CD4-positive, CD25-positive, alpha-beta regulatory T cell (primary cell): ENCODE data around the gene NEK11. TPM values are rescaled to one million over a fixed set of nuclear protein-coding genes. Genes with fewer than 3 reads are reported as not detected.

Experiments used
- ATAC-seq, 2 donors: fragments of 150-1000 bp; cut with Tn5 transposase; one replicate each; pipeline ENCODE4 v1.10.0; 2021; ENCODE audit warnings: low read depth in 2 of 2, moderate number of reproducible peaks in 2 of 2, moderate library complexity in 1 of 2
- DNase-seq, 3 donors: peaks; one replicate each; pipeline versions ENCODE4 v3.0.0 to v3.0.0-alpha.2; 2012 to 2022; ENCODE audit warnings: mixed read lengths in 1 of 3
- H3K27ac ChIP-seq: one replicate; pipeline ENCODE4 v1.7.0; 2013; ENCODE audit warnings: mild to moderate bottlenecking, low read length; ENCODE audit not compliant: insufficient read depth, poor library complexity, severe bottlenecking
- H3K27me3 ChIP-seq: one replicate; pipeline ENCODE4 v1.7.0; 2013; ENCODE audit warnings: low read length; ENCODE audit not compliant: control insufficient read depth, insufficient read depth
- H3K36me3 ChIP-seq: one replicate; pipeline ENCODE4 v1.7.0; 2013; ENCODE audit warnings: mild to moderate bottlenecking, low read length, moderate library complexity; ENCODE audit not compliant: control insufficient read depth, insufficient read depth
- H3K4me1 ChIP-seq: 2 replicates; pipeline ENCODE4 v1.7.0; 2013; ENCODE audit warnings: mild to moderate bottlenecking, low read length; ENCODE audit not compliant: insufficient read depth, control insufficient read depth, poor library complexity, severe bottlenecking
- H3K4me3 ChIP-seq: one replicate; pipeline ENCODE4 v1.7.0; 2013; ENCODE audit warnings: low read depth, mild to moderate bottlenecking, low read length, moderate library complexity
- H3K9me3 ChIP-seq, 2 experiments: 1 replicate in 1 of 2; 2 replicates in 1 of 2; pipeline ENCODE4 v1.7.0; 2013; ENCODE audit warnings: low read length in 2 of 2, mild to moderate bottlenecking in 1 of 2, moderate library complexity in 1 of 2; ENCODE audit not compliant: control insufficient read depth in 2 of 2
- H3K27ac Mint-ChIP-seq, 3 donors: one replicate each; pipeline ENCODE4 v1.8.0; 2020 to 2022; ENCODE audit warnings: mild to moderate bottlenecking in 3 of 3, mixed read lengths in 3 of 3, moderate library complexity in 2 of 3
- H3K27me3 Mint-ChIP-seq: one replicate; pipeline ENCODE4 v1.8.0; 2022; ENCODE audit warnings: mild to moderate bottlenecking, mixed read lengths
- H3K36me3 Mint-ChIP-seq: one replicate; pipeline ENCODE4 v1.8.0; 2020; ENCODE audit warnings: mixed read lengths
- H3K4me1 Mint-ChIP-seq, 4 donors: one replicate each; pipeline ENCODE4 v1.8.0; 2020 to 2022; ENCODE audit warnings: mixed read lengths in 4 of 4, mild to moderate bottlenecking in 1 of 4
- H3K4me3 Mint-ChIP-seq, 4 donors: one replicate each; pipeline ENCODE4 v1.8.0; 2020 to 2022; ENCODE audit warnings: mild to moderate bottlenecking in 4 of 4, mixed read lengths in 4 of 4, moderate library complexity in 3 of 4
- H3K9me3 Mint-ChIP-seq, 7 donors: one replicate each; pipeline ENCODE4 v1.8.0; 2020 to 2022; ENCODE audit warnings: mixed read lengths in 7 of 7, mild to moderate bottlenecking in 3 of 7, moderate library complexity in 2 of 7
- polyA plus RNA-seq, 4 donors: library from polyadenylated mRNA; unstranded; fragments of 300-500 nt; fragmentation: Illumina TruSeq; gene quantifications; one replicate each; pipeline ENCODE4 v1.2.3, GENCODE V29; 2021
- total RNA-seq: library from RNA; stranded (reverse); gene quantifications from one replicate; pipeline ENCODE4 v1.2.3, GENCODE V29; 2022

The NEK11 gene
- total and polyA plus RNA-seq, 5 donors from 2014 or later = 1.1 to 3.3 (median 1.7) TPM

GRCh38 chr3:131001071-131001470 is 25.6 kb upstream of the NEK11 start:
- H3K36me3 Mint-ChIP-seq = peaks cover 33% of the 10 kb centered on the region

GRCh38 chr3:131004603-131005002 is 22.1 kb upstream of the NEK11 start:
- peaks cover 32% of the 10 kb centered on the region for H3K36me3 Mint-ChIP-seq
- H3K27me3 Mint-ChIP-seq = no peaks in the 10 kb centered on the region
- DNase-seq = no peak
- Histone ChIP-seq H3K36me3 (peaks cover 32% of the 10 kb centered on the region), H3K27ac (no peak overlapping the region), H3K4me1 (no peaks in the 10 kb centered on the region), H3K27me3 (no peaks in the 10 kb centered on the region), H3K9me3 (no peaks in the 10 kb centered on the region), H3K4me3 (no peak overlapping the region)
- no peaks in the 10 kb centered on the region for H3K9me3 Mint-ChIP-seq
- no peak overlapping the region for H3K4me3 Mint-ChIP-seq
- peak overlapping the region in 2 of 3 donors; percentile 4 to 11 for H3K27ac Mint-ChIP-seq
- peaks cover 0 to 19% (median 6%) of the 10 kb centered on the region in 4 donors for H3K4me1 Mint-ChIP-seq
- ATAC-seq = no peak

More at GRCh38 chr3:131001071-131001470, 25.6 kb upstream of the NEK11 start:
- no peaks in the 10 kb centered on the region for H3K9me3 ChIP-seq
- Mint-ChIP-seq H3K4me1 (peaks cover 0 to 12% (median 6%) of the 10 kb centered on the region in 4 donors), H3K27ac (no peak overlapping the region), H3K27me3 (no peaks in the 10 kb centered on the region), H3K4me3 (no peak overlapping the region), H3K9me3 (no peaks in the 10 kb centered on the region)
- no peak overlapping the region for H3K4me3 ChIP-seq
- no peak overlapping the region for H3K27ac ChIP-seq
- no peak for DNase-seq
- no peaks in the 10 kb centered on the region for H3K4me1 ChIP-seq
- H3K36me3 ChIP-seq = peaks cover 48% of the 10 kb centered on the region
- no peaks in the 10 kb centered on the region for H3K27me3 ChIP-seq
- no peak for ATAC-seq

GRCh38 chr3:131007256-131007655 is 19.4 kb upstream of the NEK11 start:
- Mint-ChIP-seq H3K27me3 (no peaks in the 10 kb centered on the region), H3K4me3 (no peak overlapping the region), H3K4me1 (peaks cover 0 to 13% (median 6%) of the 10 kb centered on the region in 4 donors), H3K9me3 (no peaks in the 10 kb centered on the region), H3K27ac (peak overlapping the region in 1 of 3 donors; percentile 68), H3K36me3 (peaks cover 31% of the 10 kb centered on the region)
- no peak for DNase-seq
- Histone ChIP-seq H3K36me3 (peaks cover 33% of the 10 kb centered on the region), H3K9me3 (no peaks in the 10 kb centered on the region), H3K27me3 (no peaks in the 10 kb centered on the region), H3K4me3 (no peak overlapping the region), H3K27ac (no peak overlapping the region), H3K4me1 (no peaks in the 10 kb centered on the region)
- ATAC-seq = no peak

- H3K9me3 ChIP-seq = no peaks in the 10 kb centered on the region
Measured at GRCh38 chr3:131007782-131008181, 18.9 kb upstream of the NEK11 start.

GRCh38 chr3:131008326-131008725 is 18.4 kb upstream of the NEK11 start:
- H3K27ac ChIP-seq = no peak overlapping the region
- peak overlapping the region; percentile 5 to 24 (median 8) for H3K27ac Mint-ChIP-seq
- no peak for ATAC-seq
- no peaks in the 10 kb centered on the region for H3K27me3 ChIP-seq
- H3K36me3 Mint-ChIP-seq = peaks cover 41% of the 10 kb centered on the region
- H3K4me3 Mint-ChIP-seq = no peak overlapping the region
- no peak for DNase-seq
- no peaks in the 10 kb centered on the region for H3K9me3 ChIP-seq
- peaks cover 37% of the 10 kb centered on the region for H3K36me3 ChIP-seq
- H3K4me1 Mint-ChIP-seq = peaks cover 4 to 13% (median 8%) of the 10 kb centered on the region in 4 donors
- H3K9me3 Mint-ChIP-seq = no peaks in the 10 kb centered on the region
- no peaks in the 10 kb centered on the region for H3K4me1 ChIP-seq
- no peaks in the 10 kb centered on the region for H3K27me3 Mint-ChIP-seq
- H3K4me3 ChIP-seq = no peak overlapping the region

More at GRCh38 chr3:131007782-131008181, 18.9 kb upstream of the NEK11 start:
- peaks cover 33% of the 10 kb centered on the region for H3K36me3 ChIP-seq
- no peaks in the 10 kb centered on the region for H3K27me3 ChIP-seq
- ATAC-seq = no peak
- H3K27ac Mint-ChIP-seq = peak overlapping the region in 2 of 3 donors; percentile 8 to 24
- no peaks in the 10 kb centered on the region for H3K9me3 Mint-ChIP-seq
- peaks cover 3 to 13% (median 6%) of the 10 kb centered on the region in 4 donors for H3K4me1 Mint-ChIP-seq
- DNase-seq = no peak
- H3K4me3 Mint-ChIP-seq = no peak overlapping the region
- H3K4me1 ChIP-seq = no peaks in the 10 kb centered on the region
- H3K36me3 Mint-ChIP-seq = peaks cover 36% of the 10 kb centered on the region
- H3K27me3 Mint-ChIP-seq = no peaks in the 10 kb centered on the region
- no peak overlapping the region for H3K4me3 ChIP-seq
- no peak overlapping the region for H3K27ac ChIP-seq

- H3K9me3 ChIP-seq = no peaks in the 10 kb centered on the region
- H3K4me3 ChIP-seq = no peak overlapping the region
- no peak overlapping the region for H3K27ac Mint-ChIP-seq
- H3K9me3 Mint-ChIP-seq = no peaks in the 10 kb centered on the region
- peaks cover 4 to 13% (median 10%) of the 10 kb centered on the region in 4 donors for H3K4me1 Mint-ChIP-seq
- no peaks in the 10 kb centered on the region for H3K4me1 ChIP-seq
- H3K27me3 Mint-ChIP-seq = no peaks in the 10 kb centered on the region
- peaks cover 48% of the 10 kb centered on the region for H3K36me3 Mint-ChIP-seq
- no peak overlapping the region for H3K27ac ChIP-seq
- H3K27me3 ChIP-seq = no peaks in the 10 kb centered on the region
- DNase-seq (no peak), ATAC-seq (no peak)
- no peak overlapping the region for H3K4me3 Mint-ChIP-seq
- H3K36me3 ChIP-seq = peaks cover 47% of the 10 kb centered on the region
Measured at GRCh38 chr3:131009698-131010097, 17.0 kb upstream of the NEK11 start.

GRCh38 chr3:131018970-131019369 is 7.7 kb upstream of the NEK11 start:
- peak overlapping the region in 2 of 3 donors; percentile 10 to 55 for H3K27ac Mint-ChIP-seq
- peak overlapping the region; percentile 0 for H3K4me3 ChIP-seq
- peaks cover 47% of the 10 kb centered on the region for H3K4me1 ChIP-seq
- H3K27me3 Mint-ChIP-seq = no peaks in the 10 kb centered on the region
- H3K9me3 Mint-ChIP-seq = no peaks in the 10 kb centered on the region
- H3K27ac ChIP-seq = no peak overlapping the region
- ATAC-seq = no peak
- peaks cover 41 to 76% (median 55%) of the 10 kb centered on the region in 4 donors for H3K4me1 Mint-ChIP-seq
- H3K36me3 ChIP-seq = peaks cover 56% of the 10 kb centered on the region
- H3K27me3 ChIP-seq = no peaks in the 10 kb centered on the region
- no peak for DNase-seq
- H3K4me3 Mint-ChIP-seq = peak overlapping the region in 1 of 4 donors; percentile 59
- H3K36me3 Mint-ChIP-seq = peaks cover 46% of the 10 kb centered on the region
- H3K9me3 ChIP-seq = no peaks in the 10 kb centered on the region

- no peak for ATAC-seq
- peaks cover 50% of the 10 kb centered on the region for H3K36me3 ChIP-seq
Measured at GRCh38 chr3:131020122-131020693, 6.5 kb upstream of the NEK11 start.

More at GRCh38 chr3:131020122-131020693, 6.5 kb upstream of the NEK11 start:
- no peaks in the 10 kb centered on the region for H3K27me3 Mint-ChIP-seq
- peaks cover 43 to 84% (median 65%) of the 10 kb centered on the region in 4 donors for H3K4me1 Mint-ChIP-seq
- H3K9me3 Mint-ChIP-seq = peaks cover 0 to 2% (median 0%) of the 10 kb centered on the region in 7 donors
- no peak for DNase-seq
- H3K4me3 ChIP-seq = peak overlapping the region; percentile 90
- H3K9me3 ChIP-seq = no peaks in the 10 kb centered on the region
- peaks cover 48% of the 10 kb centered on the region for H3K36me3 Mint-ChIP-seq
- H3K27ac ChIP-seq = no peak overlapping the region
- peak overlapping the region in 2 of 3 donors; percentile 42 to 77 for H3K27ac Mint-ChIP-seq
- peak overlapping the region in 3 of 4 donors; percentile 62 to 68 (median 66) for H3K4me3 Mint-ChIP-seq
- no peaks in the 10 kb centered on the region for H3K27me3 ChIP-seq
- peaks cover 56% of the 10 kb centered on the region for H3K4me1 ChIP-seq
